Pancreas (tissue), 10 donors: Measurements from ENCODE around the gene ZC3H12A. TPM values are rescaled to one million over a fixed set of nuclear protein-coding genes. Genes with fewer than 3 reads are reported as not detected.

Experiments
- ATAC-seq, 4 donors: fragments of 200-7000 bp; cut with Tn5 transposase; one replicate each; pipeline versions ENCODE4 v1.8.0 to v1.9.1; 2020; ENCODE audit warnings: mild to moderate bottlenecking in 4 of 4, moderate library complexity in 4 of 4
- DNase-seq, 6 donors: peaks; one replicate each; pipeline ENCODE4 v3.0.0-alpha.2; 2020
- FAIRE-seq: peaks from 2 replicates; lab custom pipeline; 2012; peaks lifted over from hg19 to GRCh38; lab: Jason Lieb, UNC
- H3K27ac ChIP-seq, 4 donors: fragments of 200-600 bp; sonication (generic); 1 replicate in 3 of 4; 2 replicates in 1 of 4; pipeline versions ENCODE4 v1.5.0 to v1.8.0; 2020
- H3K27me3 ChIP-seq, 4 donors: fragments of 200-600 bp; one replicate each; pipeline ENCODE4 v1.8.0; 2021
- H3K36me3 ChIP-seq, 3 donors: fragments of 200-600 bp; sonication (generic) in 1 of 3; one replicate each; pipeline versions ENCODE4 v1.5.0 to v1.8.0; 2020 to 2021
- H3K4me1 ChIP-seq, 3 donors: fragments of 200-600 bp; one replicate each; pipeline ENCODE4 v1.8.0; 2021
- H3K4me3 ChIP-seq, 4 donors: fragments of 200-600 bp; sonication (generic) in 2 of 4; one replicate each; pipeline versions ENCODE4 v1.5.0 to v1.8.0; 2020 to 2021
- H3K9me3 ChIP-seq, 4 donors: fragments of 200-600 bp; one replicate each; pipeline ENCODE4 v1.8.0; 2021
- CTCF ChIP-seq, 4 donors: fragments of 200-600 bp; sonication (generic) in 3 of 4; IDR thresholded peaks; one replicate each; pipeline versions ENCODE4 v1.5.0 to v1.8.0; 2021; ENCODE audit warnings: antibody characterized with exemption in 4 of 4
- WGBS, 2 donors: extraction: QIAGEN DNeasy Blood & Tissue Kit; methylation state at CpG; one replicate each; pipeline ENCODE4 v1.1.7; 2013; 5-methylcytosine and 5-hydroxymethylcytosine counted together
- intact Hi-C, 3 donors: fragments of 100-400 bp; cut with DNase I; formaldehyde crosslinking; loops; one replicate each; pipeline versions ENCODE4 v1.11.1 to v1.14.2; 2022
- polyA plus RNA-seq, 2 donors: library from polyadenylated mRNA; stranded (reverse); fragments of 200-250 nt; gene quantifications; one replicate each; pipeline ENCODE4 v1.2.3, GENCODE V29; 2013
- total RNA-seq, 6 donors: library from RNA; stranded (reverse); fragmentation: NEBNext Ultra II Directional in 4 of 6; extraction: Animal tissue kit (Norgen Biotek cat#: 25700) in 4 of 6; gene quantifications; one replicate each; pipeline versions ENCODE4 v1.2.1 to v1.2.4, GENCODE V29; 2021 to 2023
- donor health status: healthy with polysubstance abuse.
- donor health status: DM: no; HTN: no; CAD: no; lungs with moderate emphysema.
- donor health status: DM: no; HTN: no; CAD: no.
- donor health status: control.
- donor health status: control.
- donor health status: Bipolar disorder and iron deficiency.
- donor health status: DM: yes; HTN: yes; CAD: no.
- donor health status: DM: no; HTN: no; CAD: no.
- donor health status: DM: no; HTN: no; CAD: no.
- donor health status: DM: yes; HTN: yes; CAD: no.

The ZC3H12A gene
- total and polyA plus RNA-seq, 8 donors = 4.1 to 13.1 (median 9.9) TPM

- FAIRE-seq = no peak
- WGBS, 2 donors = 82 to 100% methylated on average over 2 of the region's 2 CpGs
- H3K36me3 ChIP-seq = peaks cover 0 to 17% (median 9%) of the 10 kb centered on the region in 3 donors
- intact Hi-C loops = no loop called here
- no peak overlapping the region for H3K27ac ChIP-seq
- no peak for ATAC-seq
- no peak overlapping the region for H3K4me3 ChIP-seq
- no peaks in the 10 kb centered on the region for H3K27me3 ChIP-seq
- H3K4me1 ChIP-seq = peaks cover 1 to 15% (median 13%) of the 10 kb centered on the region in 3 donors
- no peaks in the 10 kb centered on the region for H3K9me3 ChIP-seq
- no peak for DNase-seq
- no peak for TF ChIP-seq CTCF (IDR thresholded peaks at IDR 0.05)
These were observed 19.1 kb downstream of the ZC3H12A start for GRCh38 chr1:37493336-37494098.

- H3K27me3 ChIP-seq = no peaks in the 10 kb centered on the region
- TF ChIP-seq CTCF (IDR thresholded peaks at IDR 0.05) = no peak
- H3K9me3 ChIP-seq = no peaks in the 10 kb centered on the region
- intact Hi-C loops = no loop called here
- peak in 1 of 4 donors; percentile 4 for ATAC-seq
- H3K4me1 ChIP-seq = peaks cover 11 to 26% (median 24%) of the 10 kb centered on the region in 3 donors
- 15 to 29% methylated on average over 1 of the region's 1 CpG for WGBS, 2 donors
- FAIRE-seq = no peak
- peaks cover 0 to 25% (median 9%) of the 10 kb centered on the region in 3 donors for H3K36me3 ChIP-seq
- H3K4me3 ChIP-seq = no peak overlapping the region
- no peak for DNase-seq
- no peak overlapping the region for H3K27ac ChIP-seq
These were observed 21.5 kb downstream of the ZC3H12A start for GRCh38 chr1:37495875-37496274.

- peak; percentile 86 to 92 (median 91) for ATAC-seq
- Histone ChIP-seq H3K4me3 (no peak overlapping the region), H3K36me3 (peaks cover 0 to 26% (median 13%) of the 10 kb centered on the region in 3 donors)
These were observed 23.5 kb downstream of the ZC3H12A start for GRCh38 chr1:37497832-37498231.

GRCh38 chr1:37498872-37499617 lies 24.7 kb downstream of the ZC3H12A start:
- no peaks in the 10 kb centered on the region for H3K9me3 ChIP-seq
- peak; percentile 63 to 87 (median 80) for ATAC-seq
- peak overlapping the region in 3 of 4 donors; percentile 18 to 47 (median 44) for H3K27ac ChIP-seq
- no peak overlapping the region for H3K4me3 ChIP-seq
- H3K36me3 ChIP-seq = peaks cover 0 to 17% (median 10%) of the 10 kb centered on the region in 3 donors
- peaks cover 11 to 26% (median 24%) of the 10 kb centered on the region in 3 donors for H3K4me1 ChIP-seq
- peak in 4 of 6 donors; percentile 36 to 56 (median 42) for DNase-seq
- intact Hi-C loops = no loop called here
- no peak for TF ChIP-seq CTCF (IDR thresholded peaks at IDR 0.05)
- 52 to 56% methylated on average over 4 of the region's 4 CpGs for WGBS, 2 donors
- FAIRE-seq = no peak
- no peaks in the 10 kb centered on the region for H3K27me3 ChIP-seq

More at GRCh38 chr1:37497832-37498231, 23.5 kb downstream of the ZC3H12A start:
- Histone ChIP-seq H3K4me1 (peaks cover 11 to 26% (median 24%) of the 10 kb centered on the region in 3 donors), H3K9me3 (no peaks in the 10 kb centered on the region), H3K27ac (peak overlapping the region in 2 of 4 donors; percentile 38 to 47), H3K27me3 (no peaks in the 10 kb centered on the region)
- intact Hi-C loops = no loop called here
- no peak for TF ChIP-seq CTCF (IDR thresholded peaks at IDR 0.05)
- DNase-seq = peak; percentile 60 to 82 (median 79)
- FAIRE-seq = no peak
- 38 to 50% methylated on average over 2 of the region's 2 CpGs for WGBS, 2 donors
